ENCODE results near the gene WDFY2. TPM values are rescaled to one million over a fixed set of nuclear protein-coding genes. Genes with fewer than 3 reads are reported as not detected.
A peak's percentile ranks its signal among the peaks of the same experiment; 100 is the strongest.

WDFY2 gene
- total and polyA plus RNA-seq, 12 donors: 13.2 to 38.6 (median 26.0) TPM

- WGBS, 4 donors: 81 to 97% (median 92%) methylated on average over 3 to 5 of the region's 5 CpGs
Measured at GRCh38 chr13:51800486-51800885, 216.2 kb downstream of the WDFY2 start.

GRCh38 chr13:51801631-51802099, 217.4 kb downstream of the WDFY2 start:
- intact Hi-C loops (cut with DNase I): no loop called here
- H3K36me3 ChIP-seq (replicated peaks in 1 of 2): no peaks in the 10 kb centered on the region
- H3K27me3 ChIP-seq: no peaks in the 10 kb centered on the region
- 41 to 50% (median 45%) methylated on average over 7 of the region's 7 CpGs for WGBS, 4 donors
- no peaks in the 10 kb centered on the region for H3K9me3 ChIP-seq (replicated peaks in 1 of 3)
- H3K4me3 ChIP-seq: no peak overlapping the region
- no peak for TF ChIP-seq POLR2A (IDR thresholded peaks at IDR 0.05)
- TF ChIP-seq, protein P1, sequence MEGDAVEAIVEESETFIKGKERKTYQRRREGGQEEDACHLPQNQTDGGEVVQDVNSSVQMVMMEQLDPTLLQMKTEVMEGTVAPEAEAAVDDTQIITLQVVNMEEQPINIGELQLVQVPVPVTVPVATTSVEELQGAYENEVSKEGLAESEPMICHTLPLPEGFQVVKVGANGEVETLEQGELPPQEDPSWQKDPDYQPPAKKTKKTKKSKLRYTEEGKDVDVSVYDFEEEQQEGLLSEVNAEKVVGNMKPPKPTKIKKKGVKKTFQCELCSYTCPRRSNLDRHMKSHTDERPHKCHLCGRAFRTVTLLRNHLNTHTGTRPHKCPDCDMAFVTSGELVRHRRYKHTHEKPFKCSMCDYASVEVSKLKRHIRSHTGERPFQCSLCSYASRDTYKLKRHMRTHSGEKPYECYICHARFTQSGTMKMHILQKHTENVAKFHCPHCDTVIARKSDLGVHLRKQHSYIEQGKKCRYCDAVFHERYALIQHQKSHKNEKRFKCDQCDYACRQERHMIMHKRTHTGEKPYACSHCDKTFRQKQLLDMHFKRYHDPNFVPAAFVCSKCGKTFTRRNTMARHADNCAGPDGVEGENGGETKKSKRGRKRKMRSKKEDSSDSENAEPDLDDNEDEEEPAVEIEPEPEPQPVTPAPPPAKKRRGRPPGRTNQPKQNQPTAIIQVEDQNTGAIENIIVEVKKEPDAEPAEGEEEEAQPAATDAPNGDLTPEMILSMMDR (IDR thresholded peaks at IDR 0.05): peak in 3 of 6 experiments; percentile 17 to 41 (median 30)
- peak overlapping the region in 3 of 5 donors; percentile 28 to 99 (median 81) for H3K27ac ChIP-seq
- DNase-seq: peak; percentile 75 to 91 (median 85)
- peaks cover 18 to 31% of the 10 kb centered on the region in 2 donors for H3K4me1 ChIP-seq (replicated peaks in 1 of 2)

More at GRCh38 chr13:51800486-51800885, 216.2 kb downstream of the WDFY2 start:
- DNase-seq: no peak
- Histone ChIP-seq H3K27ac (no peak overlapping the region), H3K4me1 (replicated peaks in 1 of 2) (peaks cover 18 to 31% of the 10 kb centered on the region in 2 donors), H3K4me3 (no peak overlapping the region), H3K36me3 (replicated peaks in 1 of 2) (no peaks in the 10 kb centered on the region), H3K27me3 (no peaks in the 10 kb centered on the region), H3K9me3 (replicated peaks in 1 of 3) (no peaks in the 10 kb centered on the region)
- TF ChIP-seq, protein P1 (IDR thresholded peaks at IDR 0.05): no peak
- TF ChIP-seq POLR2A (IDR thresholded peaks at IDR 0.05): no peak
- intact Hi-C loops (cut with DNase I): no loop called here

GRCh38 chr13:51802631-51803418, 218.6 kb downstream of the WDFY2 start:
- intact Hi-C loops (cut with DNase I): no loop called here
- WGBS, 4 donors: 57 to 64% (median 62%) methylated on average over 8 to 9 of the region's 9 CpGs
- Histone ChIP-seq H3K4me1 (replicated peaks in 1 of 2) (peaks cover 18 to 31% of the 10 kb centered on the region in 2 donors), H3K9me3 (replicated peaks in 1 of 3) (no peaks in the 10 kb centered on the region), H3K4me3 (peak overlapping the region in 2 of 4 donors; percentile 55 to 83), H3K36me3 (replicated peaks in 1 of 2) (no peaks in the 10 kb centered on the region), H3K27me3 (no peaks in the 10 kb centered on the region), H3K27ac (peak overlapping the region; percentile 86 to 99 (median 96))
- peak in 1 of 7 donors; percentile 19 for DNase-seq
- no peak for TF ChIP-seq POLR2A (IDR thresholded peaks at IDR 0.05)
- TF ChIP-seq, protein P1 (IDR thresholded peaks at IDR 0.05): no peak

- DNase-seq: peak; percentile 84 to 96 (median 91)
- Histone ChIP-seq H3K36me3 (replicated peaks in 1 of 2) (no peaks in the 10 kb centered on the region), H3K4me3 (peak within 1 kb of the TSS; percentile 46 to 83 (median 67)), H3K4me1 (replicated peaks in 1 of 2) (peaks cover 18 to 31% of the 10 kb centered on the region in 2 donors), H3K9me3 (replicated peaks in 1 of 3) (no peaks in the 10 kb centered on the region), H3K27me3 (no peaks in the 10 kb centered on the region), H3K27ac (peak within 1 kb of the TSS; percentile 86 to 99 (median 96))
- WGBS, 4 donors: 1 to 4% (median 1%) methylated on average over 8 to 91 of the region's 91 CpGs
- intact Hi-C loops (cut with DNase I): no loop called here
- peak; percentile 87 to 94 for TF ChIP-seq POLR2A (IDR thresholded peaks at IDR 0.05)
- TF ChIP-seq, protein P1 (IDR thresholded peaks at IDR 0.05): peak in 3 of 6 experiments; percentile 19 to 32 (median 20)
Measured at GRCh38 chr13:51803422-51804294, 219.4 kb downstream of the WDFY2 start, which contains the start of gene DHRS12. Gene DHRS12 (minus strand): TSS chr13:51804163. CDS start chr13:51799659, 4,504 bp downstream.
